ENCODE data around the gene DNMT3B.
"Not testable (repeated sequence)": the region's sequence is repeated elsewhere in the genome, so short reads cannot be mapped to it uniquely, and the experiment has no call there.

- TF ChIP-seq CTCF, POLR2AphosphoS5, POLR2A (IDR thresholded peaks at IDR 0.05): not testable (repeated sequence)
Measured at GRCh38 chr20:32797571-32797970, 35.4 kb downstream of the DNMT3B start.
